GM23338 (cell line): Measurements from ENCODE around the gene CLEC17A. TPM values are rescaled to one million over a fixed set of nuclear protein-coding genes. Genes with fewer than 3 reads are reported as not detected.
"Not testable (repeated sequence)": the region's sequence is repeated elsewhere in the genome, so short reads cannot be mapped to it uniquely, and the experiment has no call there.

Source experiments
- ATAC-seq: fragments of 200-7000 bp; cut with Tn5 transposase; 3 replicates; pipeline ENCODE4 v1.9.1; 2020
- DNase-seq: peaks from one replicate; pipeline ENCODE4 v3.0.0-alpha.2; 2015; ENCODE audit warnings: low spot score
- H2AFZ ChIP-seq: fragments of 200-600 bp; sonication (generic); 2 replicates; pipeline ENCODE4 v1.8.0; 2016; ENCODE audit warnings: antibody characterized with exemption, mild to moderate bottlenecking, moderate library complexity
- H3F3A ChIP-seq: fragments of 200-600 bp; sonication (generic); replicated peaks from 2 replicates; pipeline ENCODE4 v1.8.0; 2017; ENCODE audit warnings: antibody characterized with exemption, mixed run types, low read depth
- H3K27ac ChIP-seq: fragments of 200-600 bp; sonication (generic); 2 replicates; pipeline ENCODE4 v1.6.1; 2016; ENCODE audit warnings: low read depth
- H3K27me3 ChIP-seq: fragments of 200-600 bp; sonication (generic); 2 replicates; pipeline ENCODE4 v1.8.0; 2016; ENCODE audit warnings: mild to moderate bottlenecking, mixed run types, moderate library complexity; ENCODE audit not compliant: insufficient read depth
- H3K36me3 ChIP-seq: fragments of 200-600 bp; sonication (generic); 2 replicates; pipeline ENCODE4 v1.8.0; 2016; ENCODE audit warnings: mild to moderate bottlenecking; ENCODE audit not compliant: insufficient read depth
- H3K4me1 ChIP-seq: fragments of 200-600 bp; sonication (generic); 2 replicates; pipeline ENCODE4 v1.8.0; 2016; ENCODE audit warnings: mild to moderate bottlenecking, moderate library complexity; ENCODE audit not compliant: insufficient read depth
- H3K4me2 ChIP-seq: fragments of 200-600 bp; sonication (generic); 2 replicates; pipeline ENCODE4 v1.7.1; 2017; ENCODE audit warnings: mixed run types
- H3K4me3 ChIP-seq: fragments of 200-600 bp; sonication (generic); 2 replicates; pipeline ENCODE4 v1.6.1; 2016; ENCODE audit warnings: mixed run types
- H3K79me2 ChIP-seq: fragments of 200-600 bp; sonication (generic); replicated peaks from 2 replicates; pipeline ENCODE4 v1.8.0; 2017; ENCODE audit warnings: mild to moderate bottlenecking; ENCODE audit not compliant: insufficient read depth
- H3K9me2 ChIP-seq: fragments of 200-600 bp; sonication (generic); 2 replicates; pipeline ENCODE4 v1.8.0; 2017; ENCODE audit not compliant: insufficient read depth
- H4K20me1 ChIP-seq: fragments of 200-600 bp; sonication (generic); replicated peaks from 2 replicates; pipeline ENCODE4 v1.8.0; 2017; ENCODE audit warnings: mild to moderate bottlenecking; ENCODE audit not compliant: insufficient read depth
- H3K27ac Mint-ChIP-seq: 2 replicates; pipeline ENCODE4 v1.8.0; 2020; ENCODE audit warnings: inconsistent platforms, mild to moderate bottlenecking, moderate library complexity, mixed read lengths
- H3K27me3 Mint-ChIP-seq: 3 replicates; pipeline ENCODE4 v1.8.0; 2022; ENCODE audit warnings: low read depth, mild to moderate bottlenecking, moderate library complexity, mixed read lengths, inconsistent platforms; ENCODE audit not compliant: insufficient read depth, poor library complexity
- H3K36me3 Mint-ChIP-seq: 3 replicates; pipeline ENCODE4 v1.8.0; 2021; ENCODE audit warnings: low read depth, mild to moderate bottlenecking, inconsistent platforms, moderate library complexity, mixed read lengths
- H3K4me1 Mint-ChIP-seq: 3 replicates; pipeline ENCODE4 v1.8.0; 2020; ENCODE audit warnings: mild to moderate bottlenecking, inconsistent platforms, mixed read lengths
- H3K4me3 Mint-ChIP-seq: 3 replicates; pipeline ENCODE4 v1.8.0; 2021; ENCODE audit warnings: moderate library complexity, mild to moderate bottlenecking, inconsistent platforms, mixed read lengths
- H3K9me3 Mint-ChIP-seq: 3 replicates; pipeline ENCODE4 v1.8.0; 2020; ENCODE audit warnings: moderate library complexity, mild to moderate bottlenecking, inconsistent platforms, mixed read lengths
- CREB1 ChIP-seq: fragments of 250-450 bp; sonication (Bioruptor Pico); IDR thresholded peaks from 2 replicates; pipeline ENCODE4 v1.5.0; 2020; ENCODE audit warnings: low read depth, mild to moderate bottlenecking, moderate library complexity
- EZH2phosphoT487 ChIP-seq: fragments of 200-600 bp; sonication (generic); IDR thresholded peaks from one replicate; pipeline ENCODE4 v1.8.1; 2018; ENCODE audit warnings: antibody characterized with exemption; ENCODE audit not compliant: unreplicated experiment
- JUNB ChIP-seq: IDR thresholded peaks from one replicate; pipeline ENCODE4 v1.6.1; 2016; ENCODE audit warnings: antibody characterized with exemption; ENCODE audit not compliant: unreplicated experiment
- NANOG ChIP-seq: IDR thresholded peaks from 2 replicates; pipeline ENCODE4 v1.6.1; 2016; ENCODE audit warnings: antibody characterized with exemption, borderline replicate concordance
- POLR2AphosphoS5 ChIP-seq: IDR thresholded peaks from 2 replicates; pipeline ENCODE4 v1.6.1; 2016; ENCODE audit warnings: antibody characterized with exemption, low read depth
- STAT1 ChIP-seq: IDR thresholded peaks from one replicate; pipeline ENCODE4 v1.6.1; 2016; ENCODE audit warnings: antibody characterized with exemption; ENCODE audit not compliant: unreplicated experiment
- ZNF114 ChIP-seq: fragments of 250-450 bp; sonication (Bioruptor Pico); IDR thresholded peaks from 2 replicates; pipeline ENCODE4 v1.5.0; 2020; ENCODE audit warnings: mild to moderate bottlenecking, moderate library complexity
- ZNF331 ChIP-seq: fragments of 250-450 bp; sonication (Bioruptor Pico); IDR thresholded peaks from 2 replicates; pipeline ENCODE4 v1.5.0; 2020; ENCODE audit warnings: low read depth, mild to moderate bottlenecking, moderate library complexity
- polyA plus RNA-seq: library from polyadenylated mRNA; unstranded; fragments of >200 nt; fragmentation: Nextera tagmentation; extraction: Ambion mirVana; gene quantifications from 2 replicates; pipeline ENCODE4 v1.2.1, GENCODE V29; 2016
- total RNA-seq: library from RNA; depleted of rRNA; stranded (reverse); fragments of >200 nt; shearing (Covaris generic); gene quantifications from 2 replicates; pipeline ENCODE4 v1.2.3, GENCODE V29; 2014
- TF ChIP-seq, protein P1 (sequence below): IDR thresholded peaks from one replicate; pipeline ENCODE4 v1.6.1; 2018; ENCODE audit warnings: antibody characterized with exemption; ENCODE audit not compliant: unreplicated experiment
- TF ChIP-seq, protein P2 (sequence below): fragments of 250-450 bp; sonication (Bioruptor Pico); IDR thresholded peaks from 2 replicates; pipeline ENCODE4 v1.5.0; 2020; ENCODE audit warnings: mild to moderate bottlenecking, moderate library complexity
- TF ChIP-seq, protein P3 (sequence below): IDR thresholded peaks from 2 replicates; pipeline ENCODE4 v1.6.1; 2016; ENCODE audit warnings: antibody characterized with exemption

The CLEC17A gene
- total and polyA plus RNA-seq, 2 experiments from 2014 or later: 0.17 TPM; not detected in 1

DNA sequence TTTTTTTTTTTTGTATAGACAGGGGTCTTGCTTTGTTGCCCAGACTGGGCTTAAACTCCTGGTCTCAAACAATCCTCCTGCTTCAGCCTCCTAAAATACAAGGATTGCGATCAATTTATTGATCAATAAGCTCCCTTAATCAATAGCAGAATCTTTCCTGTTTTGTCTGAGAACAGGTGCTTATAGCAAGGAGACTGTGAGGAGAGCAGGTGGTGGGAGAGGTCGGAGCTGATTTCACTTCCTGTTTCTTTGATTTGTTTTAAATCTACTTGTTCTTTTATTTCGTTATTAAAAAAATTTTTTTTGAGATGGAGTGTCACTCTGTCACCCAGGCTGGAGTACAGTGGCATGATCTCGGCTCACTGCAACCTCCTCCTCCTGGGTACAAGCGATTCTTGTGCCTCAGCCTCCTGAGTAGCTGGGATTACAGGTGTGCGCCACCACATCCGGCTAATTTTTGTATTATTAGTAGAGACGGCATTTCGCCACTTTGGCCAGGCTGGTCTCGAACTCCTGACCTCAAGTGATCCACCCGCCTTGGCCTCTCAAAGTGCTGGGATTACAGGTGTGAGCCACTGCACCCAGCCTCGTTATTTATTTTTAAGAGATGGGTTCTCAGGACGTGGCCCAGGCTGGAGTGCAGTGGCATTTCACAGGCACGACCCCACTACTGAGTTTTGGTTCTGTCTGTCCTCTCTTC, 30.7 kb downstream of the CLEC17A start:
- H3K27ac ChIP-seq, H3K4me1 Mint-ChIP-seq, H3K27me3 ChIP-seq, DNase-seq, H3K9me2 ChIP-seq, H3K79me2 ChIP-seq, H3K27ac Mint-ChIP-seq, H3K4me1 ChIP-seq, ATAC-seq, H3K36me3 ChIP-seq, H2AFZ ChIP-seq, H3K4me3 ChIP-seq, H3K4me3 Mint-ChIP-seq, H3K4me2 ChIP-seq, H3K27me3 Mint-ChIP-seq, H3F3A ChIP-seq, H4K20me1 ChIP-seq: not testable (repeated sequence)
- H3K9me3 Mint-ChIP-seq: peaks cover 97% of the 10 kb centered on the region
- H3K36me3 Mint-ChIP-seq: peaks cover 28% of the 10 kb centered on the region

DNA sequence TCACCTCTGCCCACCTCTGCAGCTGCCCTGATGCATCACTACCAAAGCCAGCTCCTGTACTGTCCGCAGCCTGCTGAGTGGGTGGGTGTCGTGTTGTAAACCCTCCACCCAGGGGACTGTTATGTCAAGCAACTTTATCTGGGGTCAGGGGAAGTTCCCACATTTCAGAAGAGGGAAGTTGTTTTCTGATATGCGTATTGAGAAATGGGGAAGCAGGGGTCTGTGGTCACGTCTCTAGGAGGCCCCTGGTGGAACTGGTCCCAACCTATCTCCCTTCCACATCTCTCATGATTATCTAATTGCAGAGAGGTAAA, 31.2 kb downstream of the CLEC17A start:
- Histone ChIP-seq H3K9me2 (peaks cover 4% of the 10 kb centered on the region; the same call in 1 of the 2 replicates), H3K36me3 (no peaks in the 10 kb centered on the region), H3K4me2 (no peak overlapping the region), H3F3A (no peaks in the 10 kb centered on the region), H3K79me2 (no peaks in the 10 kb centered on the region), H3K4me1 (no peaks in the 10 kb centered on the region), H3K4me3 (no peak overlapping the region), H4K20me1 (no peaks in the 10 kb centered on the region), H2AFZ (no peak overlapping the region), H3K27me3 (no peaks in the 10 kb centered on the region), H3K27ac (no peak overlapping the region)
- Mint-ChIP-seq H3K4me1 (no peaks in the 10 kb centered on the region), H3K27me3 (peaks cover 6% of the 10 kb centered on the region), H3K27ac (no peak overlapping the region), H3K9me3 (peaks cover 97% of the 10 kb centered on the region), H3K36me3 (peaks cover 28% of the 10 kb centered on the region), H3K4me3 (no peak overlapping the region)
- DNase-seq (no peak), ATAC-seq (no peak)
- TF ChIP-seq CREB1: no peak
- no peak for TF ChIP-seq JUNB
- TF ChIP-seq POLR2AphosphoS5: no peak
- no peak for TF ChIP-seq NANOG
- TF ChIP-seq, protein P1, sequence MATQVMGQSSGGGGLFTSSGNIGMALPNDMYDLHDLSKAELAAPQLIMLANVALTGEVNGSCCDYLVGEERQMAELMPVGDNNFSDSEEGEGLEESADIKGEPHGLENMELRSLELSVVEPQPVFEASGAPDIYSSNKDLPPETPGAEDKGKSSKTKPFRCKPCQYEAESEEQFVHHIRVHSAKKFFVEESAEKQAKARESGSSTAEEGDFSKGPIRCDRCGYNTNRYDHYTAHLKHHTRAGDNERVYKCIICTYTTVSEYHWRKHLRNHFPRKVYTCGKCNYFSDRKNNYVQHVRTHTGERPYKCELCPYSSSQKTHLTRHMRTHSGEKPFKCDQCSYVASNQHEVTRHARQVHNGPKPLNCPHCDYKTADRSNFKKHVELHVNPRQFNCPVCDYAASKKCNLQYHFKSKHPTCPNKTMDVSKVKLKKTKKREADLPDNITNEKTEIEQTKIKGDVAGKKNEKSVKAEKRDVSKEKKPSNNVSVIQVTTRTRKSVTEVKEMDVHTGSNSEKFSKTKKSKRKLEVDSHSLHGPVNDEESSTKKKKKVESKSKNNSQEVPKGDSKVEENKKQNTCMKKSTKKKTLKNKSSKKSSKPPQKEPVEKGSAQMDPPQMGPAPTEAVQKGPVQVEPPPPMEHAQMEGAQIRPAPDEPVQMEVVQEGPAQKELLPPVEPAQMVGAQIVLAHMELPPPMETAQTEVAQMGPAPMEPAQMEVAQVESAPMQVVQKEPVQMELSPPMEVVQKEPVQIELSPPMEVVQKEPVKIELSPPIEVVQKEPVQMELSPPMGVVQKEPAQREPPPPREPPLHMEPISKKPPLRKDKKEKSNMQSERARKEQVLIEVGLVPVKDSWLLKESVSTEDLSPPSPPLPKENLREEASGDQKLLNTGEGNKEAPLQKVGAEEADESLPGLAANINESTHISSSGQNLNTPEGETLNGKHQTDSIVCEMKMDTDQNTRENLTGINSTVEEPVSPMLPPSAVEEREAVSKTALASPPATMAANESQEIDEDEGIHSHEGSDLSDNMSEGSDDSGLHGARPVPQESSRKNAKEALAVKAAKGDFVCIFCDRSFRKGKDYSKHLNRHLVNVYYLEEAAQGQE: no peak
- TF ChIP-seq, protein P2, sequence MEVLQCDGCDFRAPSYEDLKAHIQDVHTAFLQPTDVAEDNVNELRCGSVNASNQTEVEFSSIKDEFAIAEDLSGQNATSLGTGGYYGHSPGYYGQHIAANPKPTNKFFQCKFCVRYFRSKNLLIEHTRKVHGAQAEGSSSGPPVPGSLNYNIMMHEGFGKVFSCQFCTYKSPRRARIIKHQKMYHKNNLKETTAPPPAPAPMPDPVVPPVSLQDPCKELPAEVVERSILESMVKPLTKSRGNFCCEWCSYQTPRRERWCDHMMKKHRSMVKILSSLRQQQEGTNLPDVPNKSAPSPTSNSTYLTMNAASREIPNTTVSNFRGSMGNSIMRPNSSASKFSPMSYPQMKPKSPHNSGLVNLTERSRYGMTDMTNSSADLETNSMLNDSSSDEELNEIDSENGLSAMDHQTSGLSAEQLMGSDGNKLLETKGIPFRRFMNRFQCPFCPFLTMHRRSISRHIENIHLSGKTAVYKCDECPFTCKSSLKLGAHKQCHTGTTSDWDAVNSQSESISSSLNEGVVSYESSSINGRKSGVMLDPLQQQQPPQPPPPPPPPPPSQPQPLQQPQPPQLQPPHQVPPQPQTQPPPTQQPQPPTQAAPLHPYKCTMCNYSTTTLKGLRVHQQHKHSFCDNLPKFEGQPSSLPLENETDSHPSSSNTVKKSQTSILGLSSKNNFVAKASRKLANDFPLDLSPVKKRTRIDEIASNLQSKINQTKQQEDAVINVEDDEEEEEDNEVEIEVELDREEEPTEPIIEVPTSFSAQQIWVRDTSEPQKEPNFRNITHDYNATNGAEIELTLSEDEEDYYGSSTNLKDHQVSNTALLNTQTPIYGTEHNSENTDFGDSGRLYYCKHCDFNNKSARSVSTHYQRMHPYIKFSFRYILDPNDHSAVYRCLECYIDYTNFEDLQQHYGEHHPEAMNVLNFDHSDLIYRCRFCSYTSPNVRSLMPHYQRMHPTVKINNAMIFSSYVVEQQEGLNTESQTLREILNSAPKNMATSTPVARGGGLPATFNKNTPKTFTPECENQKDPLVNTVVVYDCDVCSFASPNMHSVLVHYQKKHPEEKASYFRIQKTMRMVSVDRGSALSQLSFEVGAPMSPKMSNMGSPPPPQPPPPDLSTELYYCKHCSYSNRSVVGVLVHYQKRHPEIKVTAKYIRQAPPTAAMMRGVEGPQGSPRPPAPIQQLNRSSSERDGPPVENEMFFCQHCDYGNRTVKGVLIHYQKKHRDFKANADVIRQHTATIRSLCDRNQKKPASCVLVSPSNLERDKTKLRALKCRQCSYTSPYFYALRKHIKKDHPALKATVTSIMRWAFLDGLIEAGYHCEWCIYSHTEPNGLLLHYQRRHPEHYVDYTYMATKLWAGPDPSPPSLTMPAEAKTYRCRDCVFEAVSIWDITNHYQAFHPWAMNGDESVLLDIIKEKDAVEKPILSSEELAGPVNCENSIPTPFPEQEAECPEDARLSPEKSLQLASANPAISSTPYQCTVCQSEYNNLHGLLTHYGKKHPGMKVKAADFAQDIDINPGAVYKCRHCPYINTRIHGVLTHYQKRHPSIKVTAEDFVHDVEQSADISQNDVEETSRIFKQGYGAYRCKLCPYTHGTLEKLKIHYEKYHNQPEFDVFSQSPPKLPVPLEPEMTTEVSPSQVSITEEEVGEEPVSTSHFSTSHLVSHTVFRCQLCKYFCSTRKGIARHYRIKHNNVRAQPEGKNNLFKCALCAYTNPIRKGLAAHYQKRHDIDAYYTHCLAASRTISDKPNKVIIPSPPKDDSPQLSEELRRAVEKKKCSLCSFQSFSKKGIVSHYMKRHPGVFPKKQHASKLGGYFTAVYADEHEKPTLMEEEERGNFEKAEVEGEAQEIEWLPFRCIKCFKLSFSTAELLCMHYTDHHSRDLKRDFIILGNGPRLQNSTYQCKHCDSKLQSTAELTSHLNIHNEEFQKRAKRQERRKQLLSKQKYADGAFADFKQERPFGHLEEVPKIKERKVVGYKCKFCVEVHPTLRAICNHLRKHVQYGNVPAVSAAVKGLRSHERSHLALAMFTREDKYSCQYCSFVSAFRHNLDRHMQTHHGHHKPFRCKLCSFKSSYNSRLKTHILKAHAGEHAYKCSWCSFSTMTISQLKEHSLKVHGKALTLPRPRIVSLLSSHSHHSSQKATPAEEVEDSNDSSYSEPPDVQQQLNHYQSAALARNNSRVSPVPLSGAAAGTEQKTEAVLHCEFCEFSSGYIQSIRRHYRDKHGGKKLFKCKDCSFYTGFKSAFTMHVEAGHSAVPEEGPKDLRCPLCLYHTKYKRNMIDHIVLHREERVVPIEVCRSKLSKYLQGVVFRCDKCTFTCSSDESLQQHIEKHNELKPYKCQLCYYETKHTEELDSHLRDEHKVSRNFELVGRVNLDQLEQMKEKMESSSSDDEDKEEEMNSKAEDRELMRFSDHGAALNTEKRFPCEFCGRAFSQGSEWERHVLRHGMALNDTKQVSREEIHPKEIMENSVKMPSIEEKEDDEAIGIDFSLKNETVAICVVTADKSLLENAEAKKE (CRISPR knock-in tag): no peak
- no peak for TF ChIP-seq ZNF114
- no peak for TF ChIP-seq EZH2phosphoT487
- no peak for TF ChIP-seq ZNF331
- TF ChIP-seq, protein P3, sequence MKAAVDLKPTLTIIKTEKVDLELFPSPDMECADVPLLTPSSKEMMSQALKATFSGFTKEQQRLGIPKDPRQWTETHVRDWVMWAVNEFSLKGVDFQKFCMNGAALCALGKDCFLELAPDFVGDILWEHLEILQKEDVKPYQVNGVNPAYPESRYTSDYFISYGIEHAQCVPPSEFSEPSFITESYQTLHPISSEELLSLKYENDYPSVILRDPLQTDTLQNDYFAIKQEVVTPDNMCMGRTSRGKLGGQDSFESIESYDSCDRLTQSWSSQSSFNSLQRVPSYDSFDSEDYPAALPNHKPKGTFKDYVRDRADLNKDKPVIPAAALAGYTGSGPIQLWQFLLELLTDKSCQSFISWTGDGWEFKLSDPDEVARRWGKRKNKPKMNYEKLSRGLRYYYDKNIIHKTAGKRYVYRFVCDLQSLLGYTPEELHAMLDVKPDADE: no peak
- no peak for TF ChIP-seq STAT1
